GM18508 (cell line): Measurements from ENCODE around the gene FMNL2.

Experiments used
- ATAC-seq: cut with Tn5 transposase; IDR thresholded peaks from one replicate; pipeline ENCODE4 v1.9.1; 2021; ENCODE audit warnings: moderate number of reproducible peaks; ENCODE audit not compliant: insufficient read depth, unreplicated experiment

FMNL2 gene

DNA sequence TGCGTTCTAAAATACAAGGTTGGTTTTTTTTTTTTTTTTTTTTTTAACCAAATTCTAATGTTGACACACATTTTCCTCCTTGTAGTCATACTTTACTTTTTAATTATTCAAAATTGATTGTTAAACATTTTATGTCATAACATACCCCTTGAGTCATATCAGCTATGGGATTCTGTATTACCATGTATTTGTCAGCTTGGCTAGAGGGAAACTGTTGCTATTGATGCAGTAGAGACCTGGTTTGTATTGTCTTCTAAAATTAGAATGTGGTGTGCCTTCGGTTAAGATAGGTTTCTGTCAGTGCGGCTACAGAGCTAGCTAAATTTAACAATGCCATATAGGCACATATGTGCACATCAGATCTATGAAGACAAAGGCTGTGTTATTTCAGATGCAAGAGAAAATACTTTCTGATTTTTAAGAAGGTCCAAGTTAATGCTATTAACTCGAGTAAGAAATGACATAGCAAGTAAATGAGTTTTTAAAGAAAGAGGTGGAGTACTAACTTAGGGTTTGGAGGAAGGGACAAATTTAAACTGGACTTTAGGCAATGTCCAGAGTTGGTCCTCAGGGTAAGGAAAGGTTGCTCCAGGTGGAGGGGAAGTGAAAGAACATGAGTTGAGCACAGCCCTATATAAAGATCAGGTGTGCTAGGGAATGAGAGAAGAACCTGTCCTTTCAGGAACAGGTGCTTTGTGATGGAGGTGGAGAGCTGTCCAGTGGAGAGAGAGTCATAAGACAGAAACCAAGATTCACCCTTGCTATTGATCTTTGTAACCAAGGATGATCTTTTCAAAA is 230.0 kb downstream of the FMNL2 start:
- ATAC-seq = peak; percentile 84

DNA sequence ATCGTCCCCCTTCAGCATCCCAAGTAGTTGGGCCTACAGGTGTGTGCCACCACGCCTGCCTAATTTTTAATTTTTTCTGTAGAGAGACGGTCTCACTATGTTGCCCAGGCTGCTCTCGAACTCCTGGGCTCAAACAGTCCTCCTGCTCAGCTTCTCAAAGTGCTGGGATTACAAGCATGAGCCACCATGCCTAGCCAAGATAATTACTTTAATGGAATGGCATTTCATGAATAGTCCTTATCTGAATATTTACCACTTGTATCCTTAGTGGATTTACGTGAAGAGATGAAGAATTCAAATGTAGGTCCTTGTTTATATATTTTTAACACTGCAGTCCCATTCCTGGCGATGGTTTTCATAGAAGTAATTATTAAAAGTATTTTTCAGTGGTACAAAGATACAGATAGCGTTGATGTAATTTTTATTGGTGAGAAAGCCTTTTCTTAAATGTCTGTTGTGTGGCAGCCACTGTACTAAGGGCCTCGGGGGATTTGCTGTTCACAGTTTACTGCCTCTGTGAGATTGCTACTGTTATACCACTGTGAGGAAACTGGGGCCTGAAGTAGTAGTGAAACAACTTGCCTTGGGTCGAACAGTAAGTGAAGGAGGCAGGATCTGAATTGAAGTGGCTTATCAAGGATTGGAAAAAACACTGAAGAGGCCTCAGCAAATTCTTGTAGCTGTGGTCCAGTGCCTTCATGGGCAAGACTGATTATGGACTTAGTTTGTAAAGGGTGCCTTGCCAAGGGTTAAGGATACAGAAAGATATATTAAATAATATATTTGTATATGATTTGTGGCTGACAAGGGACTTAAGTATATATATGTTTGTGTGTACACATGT is 231.1 kb downstream of the FMNL2 start:
- ATAC-seq = no peak

DNA sequence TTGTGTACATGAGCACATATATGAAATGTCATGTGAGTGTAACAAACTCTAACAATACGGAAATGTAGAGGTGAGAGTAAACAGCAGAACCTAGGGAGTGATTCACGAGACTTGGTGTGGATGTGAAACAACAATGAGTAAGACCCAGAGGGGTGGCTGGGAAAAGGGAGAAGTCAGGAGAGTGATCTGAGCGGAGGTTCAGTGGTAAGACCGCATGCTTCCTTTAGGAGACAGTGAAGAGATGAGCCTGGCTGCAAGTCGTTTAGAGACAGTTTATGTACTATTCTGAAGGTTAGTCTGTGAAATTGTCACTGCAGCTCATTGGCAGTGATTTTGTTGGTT is 231.7 kb downstream of the FMNL2 start:
- ATAC-seq = no peak

- no peak for ATAC-seq
These were observed 233.6 kb downstream of the FMNL2 start for GRCh38 chr2:152568531-152568930.

DNA sequence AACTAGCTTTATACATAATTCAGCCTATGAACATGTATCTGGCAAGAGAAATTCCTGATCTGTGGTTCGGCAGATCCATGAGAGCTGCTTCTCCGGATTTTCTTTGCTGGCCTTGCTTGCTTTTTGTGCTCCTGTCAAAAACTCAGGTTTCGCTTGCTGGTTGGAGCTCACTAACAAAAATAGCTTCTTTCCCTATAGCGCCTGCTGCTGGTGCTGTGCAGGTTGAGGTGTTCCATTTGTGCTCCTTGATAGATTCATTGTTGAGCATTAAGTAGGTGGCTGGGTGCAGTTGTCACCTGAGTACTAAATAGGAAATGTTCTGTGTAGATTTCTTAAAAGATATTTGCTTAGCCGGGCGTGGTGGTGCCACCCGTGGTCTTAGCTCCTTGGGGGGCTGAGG is 234.2 kb downstream of the FMNL2 start:
- no peak for ATAC-seq

- ATAC-seq = no peak
These were observed 236.2 kb downstream of the FMNL2 start for GRCh38 chr2:152571048-152571766.

DNA sequence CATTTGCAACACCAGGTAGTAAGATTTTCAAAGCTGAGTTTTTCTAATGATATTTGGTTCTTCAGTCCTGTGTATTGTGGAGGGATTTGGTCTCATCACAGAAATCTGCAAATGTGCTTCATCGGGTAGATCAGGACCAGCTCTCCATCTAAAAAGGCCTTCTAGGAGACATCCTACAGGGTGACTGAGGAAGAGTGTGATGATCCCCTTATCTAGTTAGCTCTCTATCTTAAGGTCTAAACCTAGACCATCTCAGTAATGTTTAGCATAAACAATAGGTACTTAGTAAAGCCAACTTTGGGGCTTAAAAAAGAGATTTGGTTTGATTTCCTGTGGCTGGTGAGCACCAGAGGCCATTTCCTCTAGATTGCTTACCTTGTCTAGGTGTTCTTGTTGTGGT is 237.1 kb downstream of the FMNL2 start:
- no peak for ATAC-seq

GRCh38 chr2:152573168-152573567 is 238.2 kb downstream of the FMNL2 start:
- peak; percentile 97 for ATAC-seq

DNA sequence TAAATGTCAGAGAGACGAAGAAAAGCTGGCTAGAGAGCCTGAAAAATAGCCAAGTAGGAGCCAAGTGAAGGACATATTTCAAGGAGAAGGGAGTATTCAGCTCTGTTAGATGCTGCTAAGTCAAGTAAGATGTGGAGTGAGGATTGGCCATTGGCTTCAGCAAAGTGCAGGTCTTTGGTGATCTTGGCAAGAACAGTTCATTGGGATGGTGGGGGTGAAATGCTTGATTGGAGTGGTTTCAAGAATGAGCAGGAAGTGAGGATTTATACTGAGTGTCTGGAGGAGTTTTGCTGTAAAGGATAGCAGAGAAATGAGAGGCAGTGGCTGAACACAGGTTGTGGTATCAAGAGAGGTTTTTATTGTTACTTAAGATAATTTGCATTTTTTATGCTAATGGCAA is 242.6 kb downstream of the FMNL2 start:
- ATAC-seq = no peak

- no peak for ATAC-seq
These were observed 243.6 kb downstream of the FMNL2 start for GRCh38 chr2:152578573-152578972.

DNA sequence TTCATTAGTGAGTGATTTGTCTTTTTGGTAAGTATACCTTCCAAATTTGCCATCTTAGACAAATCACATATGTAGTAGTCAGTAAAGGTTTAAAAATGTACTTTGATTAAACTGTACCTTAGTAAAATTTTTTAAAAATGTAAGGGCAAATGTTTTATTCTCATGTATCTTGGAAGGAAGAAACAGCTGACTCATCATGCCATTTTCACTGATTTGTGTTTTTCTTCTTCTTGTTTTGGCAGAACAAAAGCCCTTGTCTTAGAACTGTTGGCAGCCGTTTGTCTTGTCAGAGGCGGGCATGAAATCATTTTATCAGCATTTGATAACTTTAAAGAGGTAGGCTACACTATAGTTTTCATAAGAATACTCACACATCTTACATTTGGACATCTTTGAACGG is 245.7 kb downstream of the FMNL2 start:
- no peak for ATAC-seq

DNA sequence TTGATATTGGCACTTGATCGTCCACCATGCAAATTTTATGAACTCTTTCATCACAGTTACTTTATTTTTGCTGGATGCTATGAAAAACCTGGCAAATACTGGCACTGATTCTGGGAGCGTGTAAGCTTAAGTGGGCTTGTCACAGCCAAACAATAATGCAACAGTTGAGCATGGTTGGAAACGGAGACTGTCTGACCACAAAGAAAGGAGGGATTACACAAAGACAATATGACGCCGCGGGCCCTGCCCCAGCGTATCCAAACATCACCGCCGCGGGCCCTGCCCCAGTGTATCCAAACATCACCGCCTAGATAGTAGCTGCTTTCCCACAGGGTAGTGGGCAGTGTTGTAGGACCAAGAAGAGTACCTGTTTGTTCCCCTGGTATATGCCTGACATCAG is 246.4 kb downstream of the FMNL2 start:
- no peak for ATAC-seq

DNA sequence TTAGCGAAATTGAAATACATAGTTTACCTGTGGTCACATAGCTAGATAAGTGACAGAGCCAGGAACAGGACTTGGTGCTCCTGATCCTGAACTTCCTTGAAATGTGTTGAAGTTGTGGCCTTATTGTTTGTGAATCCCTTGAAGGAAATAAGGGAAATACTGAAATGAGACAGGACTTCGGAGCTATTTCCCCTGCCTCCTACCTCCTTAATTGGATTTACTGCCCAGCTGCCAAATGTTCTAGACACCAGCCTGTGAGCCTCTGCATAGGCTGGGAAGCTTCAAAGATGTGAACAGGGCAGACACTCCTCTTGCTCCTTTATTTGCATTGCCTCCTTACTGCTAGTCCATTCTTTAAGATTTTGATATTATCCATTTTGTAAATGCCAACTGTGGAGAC is 247.1 kb downstream of the FMNL2 start:
- no peak for ATAC-seq

DNA sequence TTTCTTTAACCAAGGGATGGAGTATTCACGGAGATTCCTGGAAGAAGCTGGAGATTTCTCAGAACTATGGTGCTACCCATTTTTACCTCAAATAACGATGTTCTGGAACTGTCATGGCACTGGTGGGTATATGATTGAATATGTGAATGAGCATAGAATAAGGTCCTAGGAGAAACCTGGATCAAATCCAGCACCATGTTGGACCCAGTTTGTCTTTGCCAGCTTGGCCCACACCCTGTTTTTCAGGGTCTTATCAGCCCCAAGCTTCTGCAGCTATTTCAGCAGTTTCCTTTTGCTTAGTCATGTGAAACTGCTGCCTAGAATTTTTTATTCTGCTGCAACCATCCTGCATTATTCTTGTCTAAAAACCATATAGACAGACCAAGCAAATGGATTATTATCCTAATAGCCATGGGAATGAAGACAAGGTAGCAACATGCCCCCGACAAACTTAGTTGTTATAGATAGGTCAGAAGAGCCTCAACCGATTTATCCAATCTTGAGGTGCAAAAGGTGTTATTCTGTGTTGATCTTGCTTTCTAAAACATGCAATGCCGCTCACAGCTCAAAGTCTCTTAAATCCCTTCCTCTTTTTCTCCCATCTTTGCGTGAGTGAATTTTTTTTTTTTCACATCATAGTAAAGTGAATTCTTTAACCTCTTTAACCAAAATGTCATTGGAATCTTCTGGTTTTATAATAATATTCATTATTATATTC is 248.7 kb downstream of the FMNL2 start:
- ATAC-seq = no peak

DNA sequence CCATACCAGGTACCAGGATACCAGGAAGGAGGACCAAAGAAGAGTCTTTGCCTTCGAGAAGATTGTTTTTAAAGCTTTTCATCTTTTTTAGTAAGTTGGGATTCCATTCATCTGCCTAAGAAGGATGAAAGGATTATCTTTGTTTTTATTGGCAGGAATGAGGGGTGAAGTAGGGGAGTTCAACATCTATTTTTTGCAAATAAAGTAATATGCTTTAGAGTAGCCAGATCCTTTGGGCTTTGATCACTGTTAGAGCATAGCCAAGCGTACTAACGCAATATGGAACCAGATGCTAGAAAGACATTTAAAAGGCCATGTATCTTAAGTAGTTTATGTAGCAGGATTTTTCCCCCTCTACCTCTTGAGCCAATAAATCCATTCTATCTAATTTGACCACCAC is 249.3 kb downstream of the FMNL2 start:
- no peak for ATAC-seq

DNA sequence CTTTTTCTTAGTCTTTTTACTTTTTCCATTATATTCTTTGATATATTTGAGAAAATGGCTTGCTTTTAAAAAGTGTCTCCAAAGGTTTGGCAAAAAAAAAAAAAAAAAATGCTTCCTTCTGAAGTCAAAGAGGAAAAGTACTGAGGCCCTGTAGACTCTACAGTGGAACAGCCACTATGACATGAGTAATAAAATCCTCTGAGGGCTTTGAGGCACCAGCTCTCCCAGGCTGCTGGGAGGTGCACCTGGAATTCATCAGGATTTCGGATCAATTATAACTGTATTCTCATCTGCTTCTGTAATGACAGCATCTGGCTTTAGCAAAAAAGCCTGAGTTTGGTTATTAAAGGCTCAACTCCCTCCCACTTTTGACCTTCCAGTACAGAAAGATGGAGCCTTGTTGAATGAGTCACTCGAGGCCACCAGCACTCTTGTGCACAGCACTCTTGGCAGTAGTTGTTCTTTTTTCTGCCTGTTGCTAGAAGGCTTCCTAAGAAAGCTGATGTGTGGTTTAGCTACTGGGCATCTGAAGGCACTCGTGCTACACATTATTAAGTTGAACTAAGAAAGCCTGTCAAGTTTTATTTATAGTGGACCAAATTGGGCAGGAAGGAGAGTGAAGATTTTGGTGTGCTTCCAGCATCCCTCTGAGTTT is 251.0 kb downstream of the FMNL2 start:
- ATAC-seq = no peak

- ATAC-seq = no peak
These were observed 252.4 kb downstream of the FMNL2 start for GRCh38 chr2:152587187-152587947.

GRCh38 chr2:152588998-152589397 is 254.0 kb downstream of the FMNL2 start:
- no peak for ATAC-seq

- ATAC-seq = peak; percentile 88
These were observed 259.2 kb downstream of the FMNL2 start for GRCh38 chr2:152594022-152594766.
